AG04450 (cell line): ENCODE measurements around the gene ZDHHC11B. TPM values are rescaled to one million over a fixed set of nuclear protein-coding genes. Genes with fewer than 3 reads are reported as not detected.
"Not testable (repeated sequence)": the region's sequence is repeated elsewhere in the genome, so short reads cannot be mapped to it uniquely, and the experiment has no call there.

Source experiments
- CTCF ChIA-PET: fragments of 300-600, 350-600 bp; formaldehyde crosslinking; extraction: SDS; loops from one replicate; lab custom pipeline; 2022; ENCODE audit warnings: antibody characterized with exemption, inconsistent platforms; lab: Charles Lee
- POLR2A ChIA-PET: fragments of 350-600 bp; formaldehyde crosslinking; extraction: SDS; loops from one replicate; lab custom pipeline; 2021; ENCODE audit warnings: antibody characterized with exemption, inconsistent platforms; lab: Yijun Ruan, JAX
- DNase-seq: peaks from one replicate; pipeline ENCODE4 v3.0.0-alpha.2; 2011; ENCODE audit warnings: low read depth, low spot score
- H3K27ac ChIP-seq: one replicate; pipeline ENCODE4 v1.5.1; 2012; ENCODE audit warnings: low read depth, low read length, control low read depth
- H3K27me3 ChIP-seq: one replicate; pipeline ENCODE4 v1.6.0; 2012; ENCODE audit warnings: low read length; ENCODE audit not compliant: control insufficient read depth, insufficient read depth
- H3K4me3 ChIP-seq: 2 replicates; pipeline ENCODE4 v1.5.1; 2011; ENCODE audit warnings: mild to moderate bottlenecking, low read depth, low read length, control low read depth
- H3K9me3 ChIP-seq: 2 replicates; pipeline ENCODE4 v1.5.1; 2012; ENCODE audit warnings: low read length; ENCODE audit not compliant: control insufficient read depth, insufficient read depth
- CTCF ChIP-seq: IDR thresholded peaks from 2 replicates; pipeline ENCODE4 v1.5.1; 2011; ENCODE audit warnings: low read depth, low read length, control low read depth, inconsistent platforms
- polyA minus RNA-seq: library from RNA; depleted of rRNA, polyadenylated mRNA; stranded (reverse); fragments of >200 nt; gene quantifications from 2 replicates; pipeline ENCODE4 v1.2.3, GENCODE V29; 2011; rRNA and poly(A)+ RNA removed
- polyA plus RNA-seq: library from polyadenylated mRNA; depleted of rRNA; stranded (reverse); fragments of >200 nt; gene quantifications from 2 replicates; pipeline ENCODE4 v1.2.3, GENCODE V29; 2011; rRNA removed

ZDHHC11B gene, protein sequence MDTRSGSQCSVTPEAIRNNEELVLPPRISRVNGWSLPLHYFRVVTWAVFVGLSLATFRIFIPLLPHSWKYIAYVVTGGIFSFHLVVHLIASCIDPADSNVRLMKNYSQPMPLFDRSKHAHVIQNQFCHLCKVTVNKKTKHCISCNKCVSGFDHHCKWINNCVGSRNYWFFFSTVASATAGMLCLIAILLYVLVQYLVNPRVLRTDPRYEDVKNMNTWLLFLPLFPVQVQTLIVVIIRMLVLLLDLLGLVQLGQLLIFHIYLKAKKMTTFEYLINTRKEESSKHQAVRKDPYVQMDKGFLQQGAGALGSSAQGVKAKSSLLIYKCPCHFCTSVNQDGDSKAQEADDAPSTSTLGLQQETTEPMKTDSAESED
- polyA plus RNA-seq, result not detected in 2 replicates
- not detected in 2 replicates for polyA minus RNA-seq

- CTCF ChIA-PET, H3K27ac ChIP-seq, H3K9me3 ChIP-seq, DNase-seq, POLR2A ChIA-PET, H3K27me3 ChIP-seq: not testable (repeated sequence)
- peak within 1 kb of the TSS; percentile 48; the same call in 1 of the 2 replicates for H3K4me3 ChIP-seq
Measured at GRCh38 chr5:784428-785177, at the start of gene ZDHHC11B. Gene ZDHHC11B (minus strand): TSS chr5:784729. CDS start chr5:766919, 17,810 bp downstream.

DNA sequence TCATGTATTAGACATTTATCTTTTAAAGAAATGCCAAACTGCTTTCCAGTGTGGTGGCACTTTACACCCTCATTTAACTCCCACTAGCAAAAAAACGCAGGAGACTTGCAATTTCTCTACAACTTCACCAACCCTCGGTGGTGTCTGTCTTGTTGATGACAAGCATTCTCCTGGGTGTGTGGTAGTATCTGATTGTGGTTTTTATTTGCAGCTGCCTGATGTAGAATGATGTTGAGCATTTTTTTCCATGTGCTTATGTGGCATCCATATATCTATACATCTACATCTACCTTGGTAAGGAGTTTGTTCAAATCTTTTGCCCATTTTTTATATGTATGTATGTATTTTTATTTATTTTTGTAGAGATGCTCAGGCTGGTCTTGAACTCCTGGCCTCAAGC is 49.5 kb upstream of the ZDHHC11B start:
- POLR2A ChIA-PET, H3K4me3 ChIP-seq, H3K27ac ChIP-seq, CTCF ChIA-PET, H3K9me3 ChIP-seq, H3K27me3 ChIP-seq, DNase-seq: not testable (repeated sequence)

- H3K9me3 ChIP-seq, H3K27me3 ChIP-seq, H3K27ac ChIP-seq, H3K4me3 ChIP-seq, POLR2A ChIA-PET, DNase-seq, CTCF ChIA-PET: not testable (repeated sequence)
Measured at GRCh38 chr5:828194-828593, 43.7 kb upstream of the ZDHHC11B start.

DNA sequence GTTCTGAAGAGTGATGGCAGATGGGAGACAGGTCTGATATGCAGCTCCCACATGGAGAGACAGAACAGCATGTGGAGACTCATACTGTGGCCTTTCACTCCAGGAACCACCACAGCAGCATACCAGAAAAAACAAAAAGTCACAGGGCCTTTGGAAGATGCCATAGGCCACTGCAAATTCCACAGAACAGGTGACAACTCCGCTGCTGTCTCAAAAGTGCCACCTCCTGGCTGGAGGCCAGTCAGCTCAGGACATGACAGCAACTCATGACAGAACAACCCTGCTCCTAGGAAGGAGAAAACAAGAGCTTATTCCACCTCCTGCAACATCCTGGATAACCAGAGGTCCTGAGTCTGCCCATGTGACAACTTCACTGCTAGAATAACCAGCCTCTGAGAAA is 41.0 kb upstream of the ZDHHC11B start:
- H3K9me3 ChIP-seq, CTCF ChIA-PET: not testable (repeated sequence)

DNA sequence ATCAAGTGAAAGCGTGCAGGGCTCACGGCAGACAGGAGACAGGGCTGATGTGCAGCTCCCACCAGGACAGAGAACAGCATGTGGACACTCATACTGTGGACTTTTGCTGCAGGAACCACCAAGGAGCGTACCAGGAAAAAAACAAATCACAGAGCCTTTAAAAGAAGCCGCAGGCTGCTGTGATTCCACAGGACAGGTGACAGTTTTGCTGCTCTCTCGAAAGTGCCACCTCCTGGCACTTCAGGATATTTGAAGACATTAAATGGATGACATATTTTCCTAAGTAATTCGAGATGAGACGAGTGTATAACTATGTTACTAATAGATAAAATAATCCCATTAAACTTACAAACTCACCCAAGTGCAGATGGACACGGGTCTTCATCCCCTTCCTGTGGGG is 37.0 kb upstream of the ZDHHC11B start:
- H3K9me3 ChIP-seq, result no peaks in the 10 kb centered on the region
- no peak overlapping the region for H3K4me3 ChIP-seq
- H3K27me3 ChIP-seq, result peaks cover 5% of the 10 kb centered on the region
- no peak for DNase-seq
- TF ChIP-seq CTCF, result no peak
- H3K27ac ChIP-seq, result no peak overlapping the region
- CTCF ChIA-PET, result no interaction called here
- POLR2A ChIA-PET, result no interaction called here

More for the DNA sequence above, 41.0 kb upstream of the ZDHHC11B start:
- DNase-seq, H3K27ac ChIP-seq, H3K27me3 ChIP-seq, POLR2A ChIA-PET, H3K4me3 ChIP-seq: not testable (repeated sequence)

DNA sequence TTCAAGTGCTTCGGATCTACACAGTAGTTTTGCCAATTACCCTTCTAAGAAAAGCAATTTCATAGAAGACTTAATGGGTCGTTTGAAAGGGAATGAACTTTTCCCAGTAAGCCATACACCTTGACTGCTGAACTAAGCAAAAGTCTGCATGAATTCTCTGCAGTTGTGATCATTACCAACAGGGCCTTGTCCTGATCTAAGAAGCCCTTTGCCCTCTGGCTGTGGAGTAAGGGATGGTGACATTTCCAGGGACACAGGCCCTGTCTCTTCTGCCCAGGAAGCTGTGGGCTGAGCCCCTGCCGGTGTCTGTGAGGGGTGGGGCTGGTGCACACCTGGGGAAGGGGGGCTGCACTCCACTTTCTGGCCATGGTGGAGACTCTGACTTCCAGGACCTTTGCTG is 35.7 kb upstream of the ZDHHC11B start:
- CTCF ChIA-PET, result no interaction called here
- peaks cover 8% of the 10 kb centered on the region for H3K27me3 ChIP-seq

More for the DNA sequence above, 35.7 kb upstream of the ZDHHC11B start:
- TF ChIP-seq CTCF, result no peak
- H3K27ac ChIP-seq, result no peak overlapping the region
- POLR2A ChIA-PET, result no interaction called here
- H3K4me3 ChIP-seq, result no peak overlapping the region
- H3K9me3 ChIP-seq, result no peaks in the 10 kb centered on the region
- no peak for DNase-seq
